Astrocyte of the spinal cord (primary cell): ENCODE results near the gene HTT.

Experiments used
- DNase-seq: peaks from one replicate; pipeline ENCODE4 v3.0.0; 2011; ENCODE audit warnings: low read depth, low spot score
- H3K4me3 ChIP-seq: 2 replicates; pipeline ENCODE4 v1.5.1; 2011; ENCODE audit warnings: low read depth, mild to moderate bottlenecking, low read length, moderate library complexity
- in situ Hi-C: cut with HindIII; loops from 2 replicates; pipeline ENCODE4 v1.10.0; 2017; ENCODE audit warnings: low sequenced_read_pairs
- TF ChIP-seq, protein P1 (sequence below): IDR thresholded peaks from 2 replicates; pipeline ENCODE4 v1.5.1; 2012; ENCODE audit warnings: low read depth, mild to moderate bottlenecking, low read length, inconsistent platforms

Gene HTT

GRCh38 chr4:3257103-3257555, 182.6 kb downstream of the HTT start:
- no peak for DNase-seq
- TF ChIP-seq, protein P1, sequence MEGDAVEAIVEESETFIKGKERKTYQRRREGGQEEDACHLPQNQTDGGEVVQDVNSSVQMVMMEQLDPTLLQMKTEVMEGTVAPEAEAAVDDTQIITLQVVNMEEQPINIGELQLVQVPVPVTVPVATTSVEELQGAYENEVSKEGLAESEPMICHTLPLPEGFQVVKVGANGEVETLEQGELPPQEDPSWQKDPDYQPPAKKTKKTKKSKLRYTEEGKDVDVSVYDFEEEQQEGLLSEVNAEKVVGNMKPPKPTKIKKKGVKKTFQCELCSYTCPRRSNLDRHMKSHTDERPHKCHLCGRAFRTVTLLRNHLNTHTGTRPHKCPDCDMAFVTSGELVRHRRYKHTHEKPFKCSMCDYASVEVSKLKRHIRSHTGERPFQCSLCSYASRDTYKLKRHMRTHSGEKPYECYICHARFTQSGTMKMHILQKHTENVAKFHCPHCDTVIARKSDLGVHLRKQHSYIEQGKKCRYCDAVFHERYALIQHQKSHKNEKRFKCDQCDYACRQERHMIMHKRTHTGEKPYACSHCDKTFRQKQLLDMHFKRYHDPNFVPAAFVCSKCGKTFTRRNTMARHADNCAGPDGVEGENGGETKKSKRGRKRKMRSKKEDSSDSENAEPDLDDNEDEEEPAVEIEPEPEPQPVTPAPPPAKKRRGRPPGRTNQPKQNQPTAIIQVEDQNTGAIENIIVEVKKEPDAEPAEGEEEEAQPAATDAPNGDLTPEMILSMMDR, result no peak
- in situ Hi-C loops, result no loop called here
- no peak overlapping the region for H3K4me3 ChIP-seq

GRCh38 chr4:3257556-3258482, 183.3 kb downstream of the HTT start:
- peak; percentile 52 for DNase-seq
- no peak overlapping the region for H3K4me3 ChIP-seq
- in situ Hi-C loops, result no loop called here
- TF ChIP-seq, protein P1, result no peak

- TF ChIP-seq, protein P1, result no peak
- in situ Hi-C loops, result no loop called here
- H3K4me3 ChIP-seq, result no peak overlapping the region
- no peak for DNase-seq
Measured at GRCh38 chr4:3261411-3262207, 187.1 kb downstream of the HTT start.

DNA sequence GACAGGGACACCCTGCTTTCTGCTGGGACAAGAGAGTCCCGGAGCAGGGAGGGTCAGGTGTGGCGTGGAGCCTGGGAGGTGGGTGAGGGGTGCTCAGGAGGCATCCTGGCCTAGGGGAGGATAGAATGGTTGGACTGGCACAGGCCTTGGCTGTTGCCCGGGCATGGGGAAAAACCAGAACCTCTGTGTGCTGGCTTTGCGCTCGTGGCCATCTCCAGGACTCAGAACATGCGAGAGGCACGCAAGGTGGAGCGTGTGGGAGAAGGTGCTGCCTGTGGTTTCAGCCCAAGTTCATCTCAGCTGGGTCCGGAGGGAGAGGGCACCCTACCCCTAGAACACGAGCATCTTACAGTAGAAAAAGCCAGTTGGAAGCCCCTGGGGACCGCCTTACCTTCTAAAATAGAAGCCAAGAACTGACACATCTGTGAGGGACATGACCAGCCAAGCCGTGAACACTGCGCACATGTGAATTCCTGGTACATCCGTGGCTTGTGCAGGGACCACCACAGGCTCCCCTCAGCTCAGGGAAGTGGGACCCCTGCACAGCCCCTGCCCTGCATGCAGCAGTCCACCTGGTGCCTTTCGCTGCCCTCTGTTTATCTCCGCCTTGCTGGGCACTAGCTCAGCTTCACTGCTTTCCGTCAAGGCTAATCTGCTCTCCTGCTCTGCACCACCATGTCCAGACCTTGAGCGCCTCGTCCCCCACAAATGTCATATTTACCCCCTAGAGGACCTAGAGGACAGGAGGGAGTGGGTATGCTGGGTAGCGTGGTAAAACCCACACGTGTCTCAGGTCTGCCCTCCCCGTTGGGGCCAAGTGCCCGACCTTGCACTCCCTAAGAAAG, 187.9 kb downstream of the HTT start:
- TF ChIP-seq, protein P1, result no peak
- H3K4me3 ChIP-seq, result no peak overlapping the region
- in situ Hi-C loops, result no loop called here
- no peak for DNase-seq

- H3K4me3 ChIP-seq, result no peak overlapping the region
- TF ChIP-seq, protein P1, result no peak
- in situ Hi-C loops, result no loop called here
- DNase-seq, result no peak
Measured at GRCh38 chr4:3263053-3263875, 188.8 kb downstream of the HTT start.
